Ishikawa (cell line): ENCODE results near the gene RAC2.

Experiments used
- EP300 ChIP-seq: IDR thresholded peaks from 2 replicates; pipeline ENCODE4 v1.6.1; 2012; ENCODE audit warnings: borderline replicate concordance
- RAD21 ChIP-seq: IDR thresholded peaks from 2 replicates; pipeline ENCODE4 v1.6.1; 2012; ENCODE audit warnings: low read depth
- TAF1 ChIP-seq: IDR thresholded peaks from 2 replicates; pipeline ENCODE4 v1.6.1; 2012; ENCODE audit warnings: low read depth, mild to moderate bottlenecking
- TEAD4 ChIP-seq: IDR thresholded peaks from 2 replicates; pipeline ENCODE4 v1.6.1; 2012
- TF ChIP-seq, protein P1 (sequence below): IDR thresholded peaks from 2 replicates; pipeline ENCODE4 v1.6.1; 2012; ENCODE audit warnings: low read depth, mild to moderate bottlenecking

GRCh38 chr22:37179126-37179470 is 65.0 kb downstream of the RAC2 start:
- TF ChIP-seq, protein P1, sequence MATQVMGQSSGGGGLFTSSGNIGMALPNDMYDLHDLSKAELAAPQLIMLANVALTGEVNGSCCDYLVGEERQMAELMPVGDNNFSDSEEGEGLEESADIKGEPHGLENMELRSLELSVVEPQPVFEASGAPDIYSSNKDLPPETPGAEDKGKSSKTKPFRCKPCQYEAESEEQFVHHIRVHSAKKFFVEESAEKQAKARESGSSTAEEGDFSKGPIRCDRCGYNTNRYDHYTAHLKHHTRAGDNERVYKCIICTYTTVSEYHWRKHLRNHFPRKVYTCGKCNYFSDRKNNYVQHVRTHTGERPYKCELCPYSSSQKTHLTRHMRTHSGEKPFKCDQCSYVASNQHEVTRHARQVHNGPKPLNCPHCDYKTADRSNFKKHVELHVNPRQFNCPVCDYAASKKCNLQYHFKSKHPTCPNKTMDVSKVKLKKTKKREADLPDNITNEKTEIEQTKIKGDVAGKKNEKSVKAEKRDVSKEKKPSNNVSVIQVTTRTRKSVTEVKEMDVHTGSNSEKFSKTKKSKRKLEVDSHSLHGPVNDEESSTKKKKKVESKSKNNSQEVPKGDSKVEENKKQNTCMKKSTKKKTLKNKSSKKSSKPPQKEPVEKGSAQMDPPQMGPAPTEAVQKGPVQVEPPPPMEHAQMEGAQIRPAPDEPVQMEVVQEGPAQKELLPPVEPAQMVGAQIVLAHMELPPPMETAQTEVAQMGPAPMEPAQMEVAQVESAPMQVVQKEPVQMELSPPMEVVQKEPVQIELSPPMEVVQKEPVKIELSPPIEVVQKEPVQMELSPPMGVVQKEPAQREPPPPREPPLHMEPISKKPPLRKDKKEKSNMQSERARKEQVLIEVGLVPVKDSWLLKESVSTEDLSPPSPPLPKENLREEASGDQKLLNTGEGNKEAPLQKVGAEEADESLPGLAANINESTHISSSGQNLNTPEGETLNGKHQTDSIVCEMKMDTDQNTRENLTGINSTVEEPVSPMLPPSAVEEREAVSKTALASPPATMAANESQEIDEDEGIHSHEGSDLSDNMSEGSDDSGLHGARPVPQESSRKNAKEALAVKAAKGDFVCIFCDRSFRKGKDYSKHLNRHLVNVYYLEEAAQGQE, result no peak
- no peak for TF ChIP-seq TAF1
- TF ChIP-seq RAD21, result no peak
- TF ChIP-seq TEAD4, result no peak
- no peak for TF ChIP-seq EP300
